Gastrocnemius medialis (tissue), 4 donors: Measurements from ENCODE around the gene AIMP1.

Source experiments
- POLR2A ChIP-seq, 2 donors: fragments of 450-650 bp; IDR thresholded peaks; one replicate each; pipeline ENCODE4 v1.6.1; 2017; ENCODE audit warnings: antibody characterized with exemption in 2 of 2, mild to moderate bottlenecking in 2 of 2, moderate library complexity in 2 of 2
- TF ChIP-seq, protein P1 (sequence below), 5 experiments: fragments of 450-650 bp in 3 of 5; fragments of 200-600 bp in 2 of 5; sonication (generic) in 2 of 5; IDR thresholded peaks in 4 of 5; conservative IDR thresholded peaks in 1 of 5; 1 replicate in 4 of 5; 2 replicates in 1 of 5; pipeline ENCODE4 v1.5.1; 2016 to 2019; ENCODE audit warnings: antibody characterized with exemption in 5 of 5, mild to moderate bottlenecking in 3 of 5, moderate library complexity in 3 of 5

DNA sequence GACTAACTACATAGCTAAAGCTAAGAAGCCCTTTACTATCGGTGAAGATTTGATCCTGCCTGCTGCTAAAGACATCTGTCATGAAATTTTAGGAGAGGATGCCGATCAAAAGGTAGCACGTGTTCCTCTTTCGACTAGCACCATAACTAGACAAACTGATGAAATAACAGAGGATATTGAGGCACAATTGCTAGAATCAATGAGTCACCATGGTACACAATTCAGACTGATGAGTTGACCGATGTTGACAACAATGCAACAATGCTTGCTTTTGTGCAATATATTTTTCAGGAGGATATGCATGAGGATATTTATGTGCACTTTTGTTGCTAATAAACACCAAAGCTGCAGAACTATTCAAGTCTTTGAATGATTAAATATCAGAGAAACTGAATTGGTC is 24.7 kb upstream of the AIMP1 start:
- no peak for TF ChIP-seq POLR2A (IDR thresholded peaks at IDR 0.05)
- TF ChIP-seq, protein P1, sequence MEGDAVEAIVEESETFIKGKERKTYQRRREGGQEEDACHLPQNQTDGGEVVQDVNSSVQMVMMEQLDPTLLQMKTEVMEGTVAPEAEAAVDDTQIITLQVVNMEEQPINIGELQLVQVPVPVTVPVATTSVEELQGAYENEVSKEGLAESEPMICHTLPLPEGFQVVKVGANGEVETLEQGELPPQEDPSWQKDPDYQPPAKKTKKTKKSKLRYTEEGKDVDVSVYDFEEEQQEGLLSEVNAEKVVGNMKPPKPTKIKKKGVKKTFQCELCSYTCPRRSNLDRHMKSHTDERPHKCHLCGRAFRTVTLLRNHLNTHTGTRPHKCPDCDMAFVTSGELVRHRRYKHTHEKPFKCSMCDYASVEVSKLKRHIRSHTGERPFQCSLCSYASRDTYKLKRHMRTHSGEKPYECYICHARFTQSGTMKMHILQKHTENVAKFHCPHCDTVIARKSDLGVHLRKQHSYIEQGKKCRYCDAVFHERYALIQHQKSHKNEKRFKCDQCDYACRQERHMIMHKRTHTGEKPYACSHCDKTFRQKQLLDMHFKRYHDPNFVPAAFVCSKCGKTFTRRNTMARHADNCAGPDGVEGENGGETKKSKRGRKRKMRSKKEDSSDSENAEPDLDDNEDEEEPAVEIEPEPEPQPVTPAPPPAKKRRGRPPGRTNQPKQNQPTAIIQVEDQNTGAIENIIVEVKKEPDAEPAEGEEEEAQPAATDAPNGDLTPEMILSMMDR (IDR thresholded peaks at IDR 0.05 in 4 of 5, conservative IDR thresholded peaks at IDR 0.05 in 1 of 5), result no peak
